Sigmoid colon (tissue), 4 donors: ENCODE data around the gene C6orf89.
A peak's percentile ranks its signal among the peaks of the same experiment; 100 is the strongest.

Experiments used
- CTCF ChIP-seq, 4 experiments: fragments of 450-650 bp in 3 of 4; fragments of 200-600 bp in 1 of 4; IDR thresholded peaks; one replicate each; pipeline ENCODE4 v1.5.1; 2016 to 2019; ENCODE audit warnings: antibody characterized with exemption in 4 of 4, mild to moderate bottlenecking in 3 of 4, moderate library complexity in 2 of 4
- EP300 ChIP-seq, 4 donors: sonication (generic); formaldehyde crosslinking; IDR thresholded peaks; one replicate each; pipeline ENCODE4 v1.6.1; 2017; ENCODE audit warnings: antibody characterized with exemption in 4 of 4
- POLR2AphosphoS5 ChIP-seq, 4 donors: sonication (generic); formaldehyde crosslinking; IDR thresholded peaks; one replicate each; pipeline ENCODE4 v1.6.1; 2017; ENCODE audit warnings: antibody characterized with exemption in 4 of 4

- TF ChIP-seq CTCF (IDR thresholded peaks at IDR 0.05) = no peak
- peak in 1 of 4 donors; percentile 2 for TF ChIP-seq POLR2AphosphoS5 (IDR thresholded peaks at IDR 0.05)
- TF ChIP-seq EP300 (IDR thresholded peaks at IDR 0.05) = no peak
These were observed 77.9 kb downstream of the C6orf89 start for GRCh38 chr6:36963451-36964290.
